Measurements from ENCODE around the gene CAPN5. TPM values are rescaled to one million over a fixed set of nuclear protein-coding genes. Genes with fewer than 3 reads are reported as not detected.

CAPN5 gene
- total RNA-seq, 1 donor from 2014 or later = 19.4 TPM

DNA sequence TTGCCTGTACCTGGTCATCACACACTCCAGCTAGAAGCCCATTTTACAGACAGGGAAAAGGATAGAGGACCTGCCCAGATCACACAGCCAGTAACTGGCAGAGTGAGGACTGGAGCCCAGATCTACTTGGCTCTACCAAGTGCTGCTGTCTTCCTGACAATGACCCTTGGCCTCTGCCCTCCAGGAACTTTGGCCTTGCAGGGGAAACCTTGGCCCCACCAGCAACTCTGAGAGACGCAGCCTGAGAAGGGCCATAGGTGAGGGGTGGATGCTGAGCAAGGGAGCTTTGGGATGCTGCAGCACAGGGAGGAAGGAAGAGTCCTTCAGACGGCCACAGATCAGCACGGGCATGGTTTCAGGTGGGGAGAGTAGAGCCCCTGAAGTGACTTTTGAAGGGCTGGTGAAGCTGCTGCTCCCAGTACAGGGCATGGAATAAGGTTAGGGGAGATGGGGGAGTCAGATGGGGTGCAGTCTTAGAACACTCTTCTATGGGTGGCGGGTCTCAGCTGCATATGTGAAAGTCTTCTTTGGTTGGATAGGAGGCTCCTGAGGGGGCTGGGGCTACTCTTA is 2.0 kb upstream of the CAPN5 start:
- no peak for DNase-seq (ENCODE audit: low read depth)

GRCh38 chr11:77065878-77066228 is 918 bp upstream of the CAPN5 start:
- DNase-seq (ENCODE audit: low read depth) = peak; percentile 59

- DNase-seq (ENCODE audit: low read depth) = no peak
Observed at GRCh38 chr11:77067861-77068443, 1.2 kb downstream of the CAPN5 start.

GRCh38 chr11:77068457-77069335 is 1.9 kb downstream of the CAPN5 start:
- DNase-seq (ENCODE audit: low read depth) = no peak

DNA sequence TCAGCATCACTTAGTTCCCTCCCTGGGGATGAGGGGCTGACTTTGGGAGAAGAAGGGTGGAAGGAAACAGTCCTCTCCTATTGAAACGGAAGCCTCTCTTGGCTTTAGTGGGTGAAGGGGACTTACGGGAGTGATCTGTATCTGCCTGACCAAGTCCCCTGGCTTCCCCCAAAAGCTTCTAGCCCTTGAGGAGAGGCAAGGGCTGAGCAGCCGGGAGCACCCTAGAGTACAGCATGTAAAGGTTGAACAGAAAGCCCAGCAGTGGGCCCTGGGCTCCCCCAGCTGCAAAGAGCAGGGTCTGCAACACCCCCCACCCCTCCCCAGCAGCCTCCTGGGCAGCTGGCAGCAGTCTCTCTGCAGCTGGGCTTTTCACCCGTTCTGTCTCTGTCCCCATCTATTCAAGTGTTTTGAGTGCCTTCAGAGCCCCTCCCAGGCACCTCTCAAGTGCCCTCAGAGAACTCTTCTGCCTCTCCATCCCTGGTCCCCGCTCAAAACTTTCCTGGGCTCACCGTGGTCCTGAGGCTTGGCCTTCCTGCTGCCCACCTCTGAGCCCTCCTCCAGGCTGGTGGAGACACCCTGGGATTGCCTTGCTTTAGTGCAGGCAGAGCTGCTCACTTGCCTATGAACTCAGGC is 2.7 kb downstream of the CAPN5 start:
- DNase-seq (ENCODE audit: low read depth) = no peak

GRCh38 chr11:77069969-77070582 is 3.3 kb downstream of the CAPN5 start:
- DNase-seq (ENCODE audit: low read depth) = no peak

DNA sequence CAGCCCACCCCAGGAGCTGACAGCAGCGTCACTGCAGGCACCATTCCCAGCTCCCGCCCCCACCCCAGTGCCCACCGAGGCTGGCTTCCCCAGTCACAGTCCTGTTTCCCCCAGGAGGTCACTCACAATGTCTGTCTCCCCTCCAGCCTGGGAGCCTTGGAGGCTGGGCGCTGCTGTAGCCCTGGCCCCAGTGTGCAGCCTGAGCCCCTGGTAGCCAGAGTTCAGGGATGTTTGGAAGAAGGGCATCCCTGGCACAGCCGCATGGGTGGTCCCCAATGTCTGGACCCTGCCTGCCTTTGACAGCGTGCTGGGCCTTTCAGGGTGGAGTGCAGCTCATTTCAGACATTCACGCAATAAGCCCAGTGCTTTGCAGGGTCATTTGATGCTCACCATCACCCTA is 4.3 kb downstream of the CAPN5 start:
- DNase-seq (ENCODE audit: low read depth) = no peak

GRCh38 chr11:77071671-77072605 is 5.2 kb downstream of the CAPN5 start:
- DNase-seq (ENCODE audit: low read depth) = no peak

GRCh38 chr11:77072851-77073327 is 6.1 kb downstream of the CAPN5 start:
- no peak for DNase-seq (ENCODE audit: low read depth)

DNA sequence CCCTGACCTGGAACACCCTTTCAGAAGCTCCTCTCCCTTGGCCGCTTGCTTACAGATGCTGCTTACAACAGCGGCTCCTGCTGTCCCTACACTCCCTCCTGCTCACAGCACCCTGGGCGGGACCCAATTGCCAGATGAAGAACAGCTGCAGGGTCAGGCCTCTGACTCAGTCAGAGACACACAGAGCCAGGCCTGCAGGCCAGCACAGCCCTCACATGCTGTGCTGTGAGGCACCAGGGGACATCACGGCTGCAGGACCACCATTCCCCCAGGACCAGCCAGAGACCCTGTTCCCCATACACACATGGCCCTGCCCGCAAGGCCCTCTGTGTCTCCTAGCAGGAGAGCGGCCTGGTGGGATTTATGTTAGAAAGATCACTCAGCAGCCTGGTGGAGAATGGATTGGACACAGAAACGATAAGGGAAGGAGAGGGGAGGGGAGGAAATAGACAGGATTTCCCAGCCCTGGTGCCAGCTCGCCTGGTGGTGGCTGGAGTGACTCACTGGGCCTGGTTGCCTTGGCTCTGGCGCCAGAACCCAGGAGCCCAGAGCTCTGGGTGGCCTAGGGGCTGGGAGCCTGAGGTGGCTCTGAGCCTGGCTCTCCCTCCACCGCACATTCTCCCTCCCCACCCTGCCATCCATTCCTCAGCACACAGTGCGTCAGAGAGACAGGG is 6.7 kb downstream of the CAPN5 start:
- DNase-seq (ENCODE audit: low read depth) = peak; percentile 74

- DNase-seq (ENCODE audit: low read depth) = no peak
Observed at GRCh38 chr11:77074205-77074604, 7.4 kb downstream of the CAPN5 start.

- no peak for DNase-seq (ENCODE audit: low read depth)
Observed at GRCh38 chr11:77074626-77075221, 8.0 kb downstream of the CAPN5 start.

DNA sequence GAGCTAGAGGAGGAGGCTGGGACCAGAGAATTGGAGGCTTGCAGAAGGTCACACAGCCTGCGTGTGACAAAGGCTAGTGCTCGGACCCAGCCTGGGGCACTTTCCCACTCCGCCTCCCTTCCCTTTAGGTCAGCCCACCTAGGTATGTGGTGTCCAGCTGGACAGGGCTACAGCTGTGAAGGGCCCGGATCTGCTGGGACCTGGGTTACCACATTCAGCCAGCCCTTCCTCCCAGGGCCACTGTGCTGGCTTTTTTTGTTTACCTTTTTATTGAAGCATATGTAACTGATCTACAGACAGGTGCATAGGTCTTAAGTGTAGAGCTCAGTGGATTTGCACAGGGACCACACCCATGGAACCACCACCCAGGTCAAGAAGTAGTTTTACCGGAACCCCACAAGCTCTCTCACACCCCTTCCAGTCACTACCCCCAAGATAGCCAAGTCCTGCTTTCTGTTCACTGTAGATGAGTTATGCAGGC is 8.7 kb downstream of the CAPN5 start:
- no peak for DNase-seq (ENCODE audit: low read depth)

DNA sequence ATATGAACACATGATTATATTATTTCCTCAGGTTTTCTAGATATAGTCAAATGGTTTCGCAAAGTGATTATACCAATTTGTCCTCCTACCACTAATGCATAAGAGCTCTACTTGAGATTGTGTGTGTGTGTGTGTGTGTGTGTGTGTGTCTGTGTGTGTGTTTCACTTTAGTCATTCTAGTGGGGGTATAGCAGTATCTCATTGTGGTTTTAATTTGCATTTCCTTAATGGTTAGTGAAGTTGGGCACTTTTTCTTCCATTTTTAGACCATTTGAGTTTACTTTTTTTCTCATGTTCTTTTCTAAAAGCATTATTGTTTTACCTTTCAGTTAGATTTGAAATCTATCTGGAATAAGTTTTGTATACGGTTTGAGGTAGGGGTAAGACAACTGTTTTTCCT is 12.9 kb downstream of the CAPN5 start:
- no peak for DNase-seq (ENCODE audit: low read depth)

GRCh38 chr11:77080643-77081210 is 14.0 kb downstream of the CAPN5 start:
- DNase-seq (ENCODE audit: low read depth) = no peak

- no peak for DNase-seq (ENCODE audit: low read depth)
Observed at GRCh38 chr11:77081381-77081851, 14.6 kb downstream of the CAPN5 start.

DNA sequence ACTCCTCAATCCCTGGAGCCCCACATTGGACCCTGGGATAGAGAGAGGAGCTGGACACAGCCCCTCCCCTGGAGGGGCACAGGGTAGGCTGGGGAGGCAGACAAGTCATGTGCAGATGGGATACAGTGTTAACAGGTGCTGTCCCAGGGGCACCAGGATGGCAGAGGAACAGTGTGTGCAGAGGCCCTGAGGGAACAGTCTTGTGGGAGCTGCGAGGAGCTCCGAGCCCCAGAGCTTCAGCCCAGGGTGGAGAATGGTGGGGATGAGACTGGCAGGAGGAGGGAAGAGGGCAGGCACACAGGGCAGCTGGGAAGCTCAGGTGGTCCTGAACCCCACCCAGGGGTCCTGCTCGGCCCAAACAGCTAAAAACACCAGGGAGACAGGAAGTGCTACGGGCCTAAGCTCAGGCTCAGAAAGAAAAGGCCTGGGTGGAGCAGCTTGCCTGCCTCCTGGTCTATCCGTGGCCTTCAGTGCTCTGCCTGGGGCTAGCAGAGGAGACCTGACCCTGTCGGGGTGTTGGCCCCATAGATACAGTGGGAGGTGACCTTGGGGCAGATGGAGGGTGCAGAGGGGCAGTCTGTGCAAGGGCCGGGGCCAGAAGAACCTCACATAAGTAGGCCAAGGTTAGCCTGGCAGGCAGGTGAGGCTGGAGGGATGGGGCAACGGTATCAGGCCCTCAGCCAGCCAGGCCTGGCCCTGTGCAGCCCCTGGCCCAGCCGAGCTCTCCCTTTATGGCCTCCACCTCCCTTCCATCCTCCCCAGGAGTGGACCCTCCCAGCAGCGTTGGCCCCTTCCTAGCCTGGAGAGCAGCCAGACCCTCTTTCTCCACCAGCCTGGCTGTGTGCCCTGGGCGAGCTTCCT is 15.4 kb downstream of the CAPN5 start:
- DNase-seq (ENCODE audit: low read depth) = no peak

DNA sequence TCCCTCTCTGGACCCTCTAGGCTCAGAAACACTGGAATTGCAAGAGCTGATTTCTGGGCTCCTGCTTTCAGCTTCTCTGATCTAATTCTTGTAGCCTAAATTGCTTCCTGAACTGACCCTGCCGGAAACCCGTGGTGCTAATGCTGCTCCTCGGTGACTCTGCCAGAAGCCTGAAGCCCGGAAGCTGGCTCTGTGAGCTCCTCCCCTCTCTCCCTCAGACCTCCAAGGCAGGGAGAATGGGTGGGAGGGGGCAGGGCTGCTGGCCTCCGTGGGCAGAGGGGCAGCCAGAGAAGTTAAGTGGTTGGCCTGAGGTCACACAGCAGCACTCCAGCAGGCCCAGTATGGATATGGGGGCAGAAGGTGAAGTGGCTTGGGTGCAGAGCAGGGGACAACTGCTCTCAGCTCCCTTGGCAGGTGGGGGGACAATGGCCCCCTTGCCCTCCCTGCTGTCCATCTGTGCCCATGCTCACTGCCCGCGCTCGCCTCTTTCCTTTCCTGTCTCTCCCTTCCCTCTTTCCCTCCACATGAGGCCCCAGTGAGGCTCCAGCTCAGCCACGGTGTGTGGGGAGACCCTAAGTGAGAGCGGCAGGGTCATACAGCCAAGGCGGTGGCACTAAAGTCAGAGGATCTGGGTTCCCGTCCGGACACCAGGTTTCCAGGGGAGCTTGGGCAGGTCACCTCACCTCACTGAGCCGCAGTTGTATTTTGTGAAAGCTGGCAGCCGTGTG is 16.2 kb downstream of the CAPN5 start:
- no peak for DNase-seq (ENCODE audit: low read depth)
